Immature natural killer cell (primary cell): ENCODE measurements around the gene IDI2. TPM values are rescaled to one million over a fixed set of nuclear protein-coding genes. Genes with fewer than 3 reads are reported as not detected.

Experiments
- DNase-seq, 3 donors: peaks; one replicate each; pipeline ENCODE4 v3.0.0; 2022; ENCODE audit warnings: mixed read lengths in 1 of 3
- H3K27ac Mint-ChIP-seq, 6 donors: one replicate each; pipeline ENCODE4 v1.8.0; 2020; ENCODE audit warnings: mixed read lengths in 6 of 6, mild to moderate bottlenecking in 5 of 6, inconsistent platforms in 4 of 6, moderate library complexity in 3 of 6
- H3K27me3 Mint-ChIP-seq, 3 donors: one replicate each; pipeline ENCODE4 v1.8.0; 2020 to 2021; ENCODE audit warnings: low read depth in 3 of 3, mild to moderate bottlenecking in 3 of 3, mixed read lengths in 3 of 3, moderate library complexity in 3 of 3, inconsistent platforms in 1 of 3
- H3K36me3 Mint-ChIP-seq, 3 donors: one replicate each; pipeline ENCODE4 v1.8.0; 2020; ENCODE audit warnings: mixed read lengths in 3 of 3, inconsistent platforms in 2 of 3, mild to moderate bottlenecking in 2 of 3
- H3K4me1 Mint-ChIP-seq, 2 donors: one replicate each; pipeline ENCODE4 v1.8.0; 2020; ENCODE audit warnings: inconsistent platforms in 2 of 2, mild to moderate bottlenecking in 2 of 2, mixed read lengths in 2 of 2, moderate library complexity in 1 of 2
- H3K4me3 Mint-ChIP-seq, 5 donors: one replicate each; pipeline ENCODE4 v1.8.0; 2020; ENCODE audit warnings: mild to moderate bottlenecking in 5 of 5, mixed read lengths in 5 of 5, inconsistent platforms in 3 of 5, moderate library complexity in 3 of 5
- H3K9me3 Mint-ChIP-seq, 6 donors: one replicate each; pipeline ENCODE4 v1.8.0; 2020; ENCODE audit warnings: mild to moderate bottlenecking in 6 of 6, mixed read lengths in 6 of 6, inconsistent platforms in 4 of 6, moderate library complexity in 3 of 6
- polyA plus RNA-seq, 3 donors: library from polyadenylated mRNA; unstranded; fragments of 300-500 nt; fragmentation: Illumina TruSeq; gene quantifications; one replicate each; pipeline ENCODE4 v1.2.3, GENCODE V29; 2021

IDI2 gene
- polyA plus RNA-seq, 3 donors from 2014 or later, result 0.19 TPM; not detected in 2

GRCh38 chr10:1056326-1057105 is 30.9 kb upstream of the IDI2 start, which contains the start of gene WDR37:
TSS of gene WDR37 (plus strand) at chr10:1056385. CDS start at chr10:1072156, 15,771 bp downstream.
- Mint-ChIP-seq H3K4me3 (peak within 1 kb of the TSS; percentile 93 to 98 (median 94)), H3K36me3 (peaks cover 6 to 16% (median 8%) of the 10 kb centered on the region in 3 donors), H3K4me1 (peaks cover 83 to 90% of the 10 kb centered on the region in 2 donors), H3K27ac (peak within 1 kb of the TSS; percentile 95 to 99 (median 98)), H3K9me3 (no peaks in the 10 kb centered on the region), H3K27me3 (peaks cover 9 to 23% (median 15%) of the 10 kb centered on the region in 3 donors)
- peak; percentile 89 to 93 (median 92) for DNase-seq

GRCh38 chr10:1054684-1055083 is 29.0 kb upstream of the IDI2 start:
- Mint-ChIP-seq H3K36me3 (peaks cover 6 to 16% (median 8%) of the 10 kb centered on the region in 3 donors), H3K4me1 (peaks cover 79 to 90% of the 10 kb centered on the region in 2 donors), H3K27me3 (peaks cover 9 to 25% (median 15%) of the 10 kb centered on the region in 3 donors)

GRCh38 chr10:1050554-1050953 is 24.9 kb upstream of the IDI2 start:
- peaks cover 24 to 26% (median 24%) of the 10 kb centered on the region in 3 donors for H3K27me3 Mint-ChIP-seq
- H3K27ac Mint-ChIP-seq, result peak overlapping the region; percentile 90 to 100 (median 99)
- DNase-seq, result no peak
- peaks cover 65 to 82% of the 10 kb centered on the region in 2 donors for H3K4me1 Mint-ChIP-seq
- H3K4me3 Mint-ChIP-seq, result peak overlapping the region; percentile 61 to 98 (median 95)
- H3K36me3 Mint-ChIP-seq, result peaks cover 8 to 14% (median 10%) of the 10 kb centered on the region in 3 donors
- H3K9me3 Mint-ChIP-seq, result no peaks in the 10 kb centered on the region

More at GRCh38 chr10:1054684-1055083, 29.0 kb upstream of the IDI2 start:
- no peaks in the 10 kb centered on the region for H3K9me3 Mint-ChIP-seq
- DNase-seq, result no peak
- peak overlapping the region; percentile 95 to 99 (median 98) for H3K27ac Mint-ChIP-seq
- H3K4me3 Mint-ChIP-seq, result peak overlapping the region; percentile 72 to 97 (median 93)

GRCh38 chr10:1050145-1050544 is 24.5 kb upstream of the IDI2 start:
- peak overlapping the region; percentile 98 to 100 (median 99) for H3K27ac Mint-ChIP-seq
- DNase-seq, result no peak

GRCh38 chr10:1049425-1049958 is 23.8 kb upstream of the IDI2 start:
- peak overlapping the region; percentile 98 to 100 (median 99) for H3K27ac Mint-ChIP-seq
- peaks cover 65 to 82% of the 10 kb centered on the region in 2 donors for H3K4me1 Mint-ChIP-seq
- H3K4me3 Mint-ChIP-seq, result peak overlapping the region; percentile 93 to 98 (median 95)
- no peak for DNase-seq
- H3K27me3 Mint-ChIP-seq, result peaks cover 24 to 33% (median 24%) of the 10 kb centered on the region in 3 donors
- H3K36me3 Mint-ChIP-seq, result peaks cover 8 to 14% (median 10%) of the 10 kb centered on the region in 3 donors
- no peaks in the 10 kb centered on the region for H3K9me3 Mint-ChIP-seq

More at GRCh38 chr10:1050145-1050544, 24.5 kb upstream of the IDI2 start:
- H3K4me1 Mint-ChIP-seq, result peaks cover 65 to 82% of the 10 kb centered on the region in 2 donors
- peaks cover 8 to 14% (median 10%) of the 10 kb centered on the region in 3 donors for H3K36me3 Mint-ChIP-seq
- peak overlapping the region; percentile 93 to 98 (median 95) for H3K4me3 Mint-ChIP-seq
- no peaks in the 10 kb centered on the region for H3K9me3 Mint-ChIP-seq
- peaks cover 24 to 30% (median 24%) of the 10 kb centered on the region in 3 donors for H3K27me3 Mint-ChIP-seq

- peaks cover 24 to 35% (median 26%) of the 10 kb centered on the region in 3 donors for H3K27me3 Mint-ChIP-seq
- peak within 1 kb of the TSS; percentile 93 to 98 (median 95) for H3K4me3 Mint-ChIP-seq
- peaks cover 8 to 14% (median 9%) of the 10 kb centered on the region in 3 donors for H3K36me3 Mint-ChIP-seq
- H3K9me3 Mint-ChIP-seq, result no peaks in the 10 kb centered on the region
- H3K4me1 Mint-ChIP-seq, result peaks cover 66 to 82% of the 10 kb centered on the region in 2 donors
- peak within 1 kb of the TSS; percentile 98 to 100 (median 99) for H3K27ac Mint-ChIP-seq
- DNase-seq, result peak; percentile 99
Measured at GRCh38 chr10:1048732-1049424, 23.2 kb upstream of the IDI2 start, which contains the start of gene IDI1. TSS of gene IDI1 (minus strand) at chr10:1049119. CDS start at chr10:1049003, 116 bp downstream.

GRCh38 chr10:1048349-1048731 is 22.7 kb upstream of the IDI2 start:
- H3K4me3 Mint-ChIP-seq, result peak overlapping the region; percentile 93 to 98 (median 95)
- H3K9me3 Mint-ChIP-seq, result no peaks in the 10 kb centered on the region
- peaks cover 66 to 82% of the 10 kb centered on the region in 2 donors for H3K4me1 Mint-ChIP-seq
- H3K27me3 Mint-ChIP-seq, result peaks cover 27 to 37% (median 28%) of the 10 kb centered on the region in 3 donors
- peaks cover 4 to 13% (median 5%) of the 10 kb centered on the region in 3 donors for H3K36me3 Mint-ChIP-seq
- H3K27ac Mint-ChIP-seq, result peak overlapping the region; percentile 98 to 100 (median 99)
- no peak for DNase-seq

- peaks cover 4 to 13% (median 9%) of the 10 kb centered on the region in 3 donors for H3K36me3 Mint-ChIP-seq
- peak overlapping the region; percentile 98 to 100 (median 99) for H3K27ac Mint-ChIP-seq
- peaks cover 28 to 38% (median 28%) of the 10 kb centered on the region in 3 donors for H3K27me3 Mint-ChIP-seq
- H3K9me3 Mint-ChIP-seq, result no peaks in the 10 kb centered on the region
- DNase-seq, result peak in 1 of 3 donors; percentile 30
- peak overlapping the region; percentile 93 to 98 (median 95) for H3K4me3 Mint-ChIP-seq
- peaks cover 66 to 82% of the 10 kb centered on the region in 2 donors for H3K4me1 Mint-ChIP-seq
Measured at GRCh38 chr10:1047937-1048336, 22.3 kb upstream of the IDI2 start.

- H3K36me3 Mint-ChIP-seq, result peaks cover 9 to 16% (median 10%) of the 10 kb centered on the region in 3 donors
- H3K27me3 Mint-ChIP-seq, result peaks cover 28 to 38% (median 28%) of the 10 kb centered on the region in 3 donors
- no peak for DNase-seq
- peak overlapping the region; percentile 42 to 94 (median 79) for H3K4me3 Mint-ChIP-seq
- peak overlapping the region; percentile 91 to 98 (median 95) for H3K27ac Mint-ChIP-seq
- no peaks in the 10 kb centered on the region for H3K9me3 Mint-ChIP-seq
- peaks cover 48 to 68% of the 10 kb centered on the region in 2 donors for H3K4me1 Mint-ChIP-seq
Measured at GRCh38 chr10:1045415-1045814, 19.8 kb upstream of the IDI2 start.

GRCh38 chr10:1044964-1045363 is 19.3 kb upstream of the IDI2 start:
- Mint-ChIP-seq H3K27me3 (peaks cover 25 to 38% (median 28%) of the 10 kb centered on the region in 3 donors), H3K9me3 (no peaks in the 10 kb centered on the region), H3K27ac (peak overlapping the region; percentile 91 to 98 (median 95)), H3K36me3 (peaks cover 10 to 20% (median 14%) of the 10 kb centered on the region in 3 donors), H3K4me1 (peaks cover 47 to 68% of the 10 kb centered on the region in 2 donors), H3K4me3 (peak overlapping the region; percentile 35 to 94 (median 79))
- no peak for DNase-seq

GRCh38 chr10:1044146-1044545 is 18.5 kb upstream of the IDI2 start:
- no peaks in the 10 kb centered on the region for H3K9me3 Mint-ChIP-seq
- peaks cover 42 to 63% of the 10 kb centered on the region in 2 donors for H3K4me1 Mint-ChIP-seq
- peaks cover 10 to 22% (median 14%) of the 10 kb centered on the region in 3 donors for H3K36me3 Mint-ChIP-seq
- H3K27me3 Mint-ChIP-seq, result peaks cover 24 to 33% (median 25%) of the 10 kb centered on the region in 3 donors
- peak overlapping the region; percentile 79 to 94 (median 90) for H3K4me3 Mint-ChIP-seq
- peak overlapping the region; percentile 91 to 98 (median 95) for H3K27ac Mint-ChIP-seq
- DNase-seq, result no peak

- Mint-ChIP-seq H3K9me3 (no peaks in the 10 kb centered on the region), H3K36me3 (peaks cover 10 to 22% (median 14%) of the 10 kb centered on the region in 3 donors), H3K4me3 (peak overlapping the region; percentile 79 to 94 (median 90)), H3K27me3 (peaks cover 19 to 27% (median 19%) of the 10 kb centered on the region in 3 donors), H3K27ac (peak overlapping the region; percentile 91 to 98 (median 95)), H3K4me1 (peaks cover 42 to 63% of the 10 kb centered on the region in 2 donors)
- DNase-seq, result peak; percentile 35 to 55 (median 50)
Measured at GRCh38 chr10:1043532-1043995, 17.9 kb upstream of the IDI2 start.

GRCh38 chr10:1041514-1041913 is 15.9 kb upstream of the IDI2 start:
- Mint-ChIP-seq H3K4me1 (peaks cover 36 to 50% of the 10 kb centered on the region in 2 donors), H3K36me3 (peaks cover 12 to 29% (median 23%) of the 10 kb centered on the region in 3 donors), H3K27ac (peak overlapping the region in 1 of 6 donors; percentile 74), H3K4me3 (no peak overlapping the region), H3K9me3 (no peaks in the 10 kb centered on the region), H3K27me3 (peaks cover 7 to 15% (median 8%) of the 10 kb centered on the region in 3 donors)
- DNase-seq, result no peak
